ENCODE measurements around the gene SLC13A4.
A peak's percentile ranks its signal among the peaks of the same experiment; 100 is the strongest.
"Not testable (repeated sequence)": the region's sequence is repeated elsewhere in the genome, so short reads cannot be mapped to it uniquely, and the experiment has no call there.

SLC13A4 gene

DNA sequence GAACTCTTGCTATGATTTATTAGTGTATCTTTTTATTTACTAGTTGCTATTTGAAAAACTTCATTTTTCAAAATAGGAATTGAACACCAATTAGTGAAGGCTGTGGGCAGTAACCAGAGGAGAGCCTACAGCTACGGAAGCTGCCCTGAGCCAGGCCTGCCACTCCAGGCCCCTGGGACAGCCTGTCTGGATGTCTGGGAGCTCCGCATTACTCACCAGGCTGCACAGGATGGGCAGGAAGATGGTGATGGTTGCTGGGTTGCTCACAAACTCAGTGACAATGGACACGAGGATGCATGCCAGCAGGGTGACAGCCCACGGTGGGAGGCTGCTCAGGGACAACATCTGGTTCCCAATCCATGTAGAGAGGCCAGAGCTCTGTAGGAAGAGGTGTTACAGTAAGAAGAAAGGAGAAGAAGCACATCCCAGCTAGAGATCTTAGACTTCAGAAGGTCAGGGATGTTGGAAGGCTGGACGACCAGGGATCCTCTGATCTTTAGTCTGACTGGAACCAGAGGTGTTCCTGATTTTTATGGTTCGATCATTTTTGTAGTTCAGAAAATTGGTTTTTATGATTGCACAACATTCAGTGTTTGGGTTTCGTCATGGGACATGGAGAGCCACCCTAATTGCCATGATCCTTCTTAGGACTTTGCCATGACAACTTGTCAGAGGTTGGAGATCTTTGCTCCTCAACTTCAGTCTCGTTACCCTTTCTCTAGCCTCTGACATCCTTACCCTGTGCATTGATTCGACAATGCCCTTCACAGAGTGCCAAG, 42.5 kb downstream of the SLC13A4 start:
- no peak for DNase-seq

DNA sequence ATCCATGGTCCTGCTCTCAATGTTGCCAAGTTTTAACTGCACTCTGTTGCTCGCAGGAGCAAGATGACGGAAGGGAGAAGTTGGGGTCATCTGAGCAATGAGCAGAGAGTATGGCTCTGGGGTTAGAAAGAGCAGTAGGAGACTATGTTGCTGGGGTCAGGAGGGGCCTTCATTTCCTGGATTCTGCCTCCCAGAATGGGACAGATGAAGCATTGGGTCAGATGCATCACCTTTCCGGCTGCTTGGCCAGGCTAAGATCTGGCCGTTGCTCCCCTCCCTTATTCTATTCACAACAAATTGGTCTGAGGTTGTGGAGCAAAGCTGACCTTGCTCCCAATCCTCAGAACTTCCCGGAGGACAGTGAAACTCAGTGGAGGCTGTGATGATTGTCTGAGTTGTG, 43.3 kb downstream of the SLC13A4 start:
- DNase-seq = no peak

DNA sequence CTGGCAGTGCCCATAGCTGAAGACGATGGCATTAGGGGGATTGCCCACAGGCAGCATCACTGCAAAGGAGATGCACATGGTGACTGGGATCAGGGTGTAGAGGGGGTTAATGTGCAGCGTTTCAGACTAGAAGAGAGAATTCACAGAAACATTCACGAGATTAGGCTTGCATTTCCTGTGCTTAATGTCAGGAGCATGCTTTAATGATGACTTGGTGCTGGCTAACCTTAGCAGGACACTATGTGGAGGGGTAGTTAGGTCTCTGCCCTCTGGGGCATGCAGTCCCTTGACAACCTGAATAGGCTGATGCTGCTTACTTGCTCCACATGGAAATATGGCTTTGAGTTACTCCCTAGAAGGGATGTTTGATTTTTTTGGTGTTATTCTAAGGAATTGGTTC, 43.9 kb downstream of the SLC13A4 start:
- DNase-seq = no peak

DNA sequence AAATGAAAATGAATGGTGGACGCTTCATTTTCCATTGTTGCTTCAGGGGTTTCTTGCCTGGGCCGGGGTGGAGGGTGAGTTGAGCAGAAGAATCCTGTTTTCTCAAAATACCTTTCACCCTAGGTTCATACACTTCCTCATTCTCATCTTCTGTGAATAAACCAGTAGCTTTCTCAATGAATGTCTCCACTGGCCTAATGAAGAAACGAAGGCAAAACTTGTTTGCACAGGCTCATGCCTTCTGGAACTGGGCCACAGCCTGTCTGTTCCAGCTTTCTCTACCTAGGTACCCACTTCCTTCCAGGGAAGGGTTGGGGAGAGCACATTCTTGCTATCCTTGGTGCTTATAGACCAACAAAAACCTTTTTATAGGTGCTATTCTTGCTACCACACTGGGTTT, 44.4 kb downstream of the SLC13A4 start:
- no peak for DNase-seq

DNA sequence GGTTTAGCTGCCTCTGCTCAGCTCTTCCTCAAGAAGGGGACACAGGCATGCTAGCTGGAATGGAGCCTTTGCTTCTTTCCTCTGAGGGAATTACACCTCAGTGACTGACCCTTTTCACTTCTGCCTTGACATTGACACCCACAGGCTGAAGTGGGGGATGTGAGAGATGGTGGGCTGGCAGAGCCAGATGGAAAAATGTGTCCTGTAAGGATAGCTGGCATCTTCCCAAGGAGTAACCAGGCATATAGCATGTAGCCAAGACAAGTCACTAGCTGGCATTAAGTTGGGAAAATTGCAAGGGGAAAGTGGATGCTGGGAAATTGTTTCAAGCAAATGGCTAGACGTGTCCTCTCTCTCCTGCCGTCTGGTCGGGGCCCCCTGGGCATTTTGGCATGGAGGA, 45.8 kb downstream of the SLC13A4 start:
- no peak for DNase-seq

DNA sequence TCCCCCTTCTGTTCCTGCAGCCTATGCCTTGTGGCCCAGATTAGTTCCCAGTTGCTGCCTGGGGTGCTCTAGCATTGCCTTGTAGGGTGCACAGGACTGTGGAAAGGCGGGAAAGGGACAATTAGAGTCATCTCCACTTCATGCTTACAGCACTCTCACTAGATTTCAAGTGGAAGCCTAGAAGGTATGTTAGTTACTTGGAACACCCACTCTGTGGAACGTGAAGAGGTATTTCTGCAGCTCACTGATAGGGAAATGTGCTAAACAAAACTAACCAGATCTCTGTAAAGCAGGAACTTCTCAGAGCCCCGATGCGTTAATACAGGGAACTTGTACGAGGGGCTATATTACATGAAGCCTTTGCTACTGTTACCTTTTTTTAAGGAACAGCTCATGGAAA, 46.2 kb downstream of the SLC13A4 start:
- DNase-seq = no peak

DNA sequence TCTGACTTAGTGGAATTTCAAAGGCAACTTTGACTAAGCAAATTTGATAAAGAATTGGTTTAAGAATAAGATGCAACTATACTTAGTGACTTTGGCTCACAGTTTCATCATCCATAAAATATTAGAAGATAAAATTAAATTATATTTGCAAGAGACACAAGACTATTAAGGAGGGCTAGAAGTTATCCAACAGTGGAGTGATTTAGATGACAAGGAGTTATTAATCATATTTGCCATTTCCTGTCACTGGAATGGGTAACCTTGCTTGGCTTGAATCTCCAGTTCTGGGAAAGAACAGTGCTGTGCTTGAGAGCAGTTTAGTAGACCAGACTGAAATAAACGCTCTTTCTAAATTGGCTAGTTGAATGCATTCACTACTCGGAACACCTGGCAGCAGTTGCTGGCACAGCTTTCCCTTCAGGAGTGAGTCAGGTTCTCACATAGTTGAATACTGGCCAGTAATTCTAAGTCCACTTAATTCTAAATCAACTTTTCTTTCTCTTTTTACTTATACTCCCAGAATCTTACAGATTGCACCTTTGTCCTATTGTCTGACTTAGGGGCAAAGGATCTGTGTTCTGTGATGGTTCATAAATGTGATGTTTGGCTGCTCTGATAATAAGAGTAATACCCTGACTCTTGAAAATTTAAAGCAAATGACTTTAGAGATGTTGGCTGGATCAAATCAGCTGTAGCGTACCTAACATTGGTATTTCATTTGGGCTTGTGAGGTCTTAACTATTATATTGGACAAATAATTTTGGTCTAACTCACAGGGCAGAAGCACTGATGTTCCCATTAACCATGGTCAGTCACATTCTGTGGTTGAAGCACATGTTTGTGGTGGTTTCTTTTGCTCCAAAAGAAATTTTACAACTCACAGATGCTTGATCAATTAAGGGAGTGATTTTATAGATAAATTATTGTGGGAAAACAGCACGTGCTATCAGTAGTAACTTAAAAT, 49.1 kb downstream of the SLC13A4 start:
- no peak for DNase-seq

DNA sequence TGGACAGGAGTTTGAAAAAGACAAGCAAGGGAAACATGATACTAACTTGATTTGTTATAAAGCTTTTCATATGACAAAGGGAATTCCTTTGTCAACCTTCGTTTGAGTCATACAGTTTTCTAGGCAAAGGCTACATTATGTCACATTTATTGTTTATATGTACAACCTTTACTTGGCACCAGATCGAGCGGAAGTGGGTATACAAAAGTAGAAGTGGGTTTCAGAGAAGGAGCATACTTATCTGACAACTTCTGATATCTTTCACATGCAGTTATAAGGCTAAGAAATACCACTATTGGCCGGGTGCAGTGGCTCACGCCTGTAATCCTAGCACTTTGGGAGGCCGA, 54.7 kb downstream of the SLC13A4 start:
- DNase-seq = no peak

DNA sequence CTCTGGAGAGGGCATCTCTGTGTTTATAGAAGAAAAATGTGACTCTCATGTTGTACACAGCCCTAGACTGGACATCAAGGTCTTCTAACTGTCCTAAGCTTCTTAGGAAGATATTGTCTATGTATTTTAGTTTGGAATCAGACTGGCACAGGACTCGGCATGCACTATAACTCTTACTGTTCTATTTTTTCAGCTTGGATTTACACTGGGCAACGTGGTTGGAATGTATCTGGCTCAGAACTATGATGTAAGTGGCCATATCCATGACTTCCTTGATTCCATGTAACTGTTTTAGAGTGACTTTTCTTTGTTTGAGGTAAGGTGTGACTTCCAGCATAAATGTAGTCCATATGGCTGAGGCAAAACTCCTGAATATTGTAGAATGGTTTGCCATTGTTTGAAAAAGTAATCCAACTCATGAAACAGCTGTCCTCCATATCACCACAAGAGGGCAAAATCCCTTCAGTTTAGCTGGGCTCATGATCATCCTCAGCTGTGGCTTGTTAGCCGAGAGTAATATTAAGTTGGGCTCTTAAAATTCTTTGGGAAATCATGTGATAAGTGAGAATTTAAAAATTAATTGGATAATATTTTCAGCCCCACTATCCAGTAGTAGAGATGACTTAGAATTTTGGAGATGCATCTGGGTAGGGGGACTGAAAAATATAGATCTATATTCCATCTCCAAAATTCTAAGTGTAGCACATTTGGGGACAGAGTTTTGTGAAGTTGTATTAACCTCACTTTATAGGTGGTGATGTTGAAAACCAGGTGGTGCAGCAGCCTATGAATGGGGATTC, 55.2 kb downstream of the SLC13A4 start:
- no peak for DNase-seq

DNA sequence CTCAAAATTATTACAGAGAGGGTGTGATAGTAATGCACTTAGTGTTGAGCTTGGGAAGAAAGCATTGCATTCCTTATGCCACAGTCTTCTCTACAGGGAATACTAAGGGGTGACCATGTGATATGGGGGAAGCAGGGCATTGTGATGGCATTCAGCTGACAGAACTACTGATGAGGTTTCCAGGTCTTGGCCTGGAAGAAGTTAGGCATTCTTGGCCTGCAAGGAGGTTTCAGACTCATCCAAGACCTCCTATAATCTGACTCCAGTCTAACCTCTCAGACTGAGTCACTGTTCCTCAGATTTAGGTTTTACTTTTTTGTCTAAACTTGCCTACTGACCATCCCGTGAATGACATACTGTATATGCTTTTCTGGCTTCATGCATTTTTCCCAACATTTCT, 57.8 kb downstream of the SLC13A4 start:
- DNase-seq = no peak

DNA sequence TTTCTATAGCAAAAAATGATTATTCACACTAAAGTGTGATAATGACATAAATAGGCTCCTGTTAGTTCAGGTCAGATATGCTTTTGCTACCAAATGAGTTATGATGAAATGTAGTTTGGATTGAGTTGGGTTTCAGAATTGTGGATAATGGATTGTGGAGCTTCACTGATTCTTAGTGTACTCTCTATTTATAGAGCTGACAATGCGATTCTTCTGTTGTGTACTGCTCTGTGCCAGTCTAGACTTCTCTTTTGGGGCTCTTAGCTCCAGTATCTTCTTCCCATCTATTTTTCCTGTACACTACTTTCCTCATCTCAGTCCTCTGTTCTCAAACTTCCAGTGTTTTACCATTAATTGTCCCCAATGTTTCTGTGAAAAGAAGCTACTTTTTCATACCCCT, 58.2 kb downstream of the SLC13A4 start:
- DNase-seq = no peak

DNA sequence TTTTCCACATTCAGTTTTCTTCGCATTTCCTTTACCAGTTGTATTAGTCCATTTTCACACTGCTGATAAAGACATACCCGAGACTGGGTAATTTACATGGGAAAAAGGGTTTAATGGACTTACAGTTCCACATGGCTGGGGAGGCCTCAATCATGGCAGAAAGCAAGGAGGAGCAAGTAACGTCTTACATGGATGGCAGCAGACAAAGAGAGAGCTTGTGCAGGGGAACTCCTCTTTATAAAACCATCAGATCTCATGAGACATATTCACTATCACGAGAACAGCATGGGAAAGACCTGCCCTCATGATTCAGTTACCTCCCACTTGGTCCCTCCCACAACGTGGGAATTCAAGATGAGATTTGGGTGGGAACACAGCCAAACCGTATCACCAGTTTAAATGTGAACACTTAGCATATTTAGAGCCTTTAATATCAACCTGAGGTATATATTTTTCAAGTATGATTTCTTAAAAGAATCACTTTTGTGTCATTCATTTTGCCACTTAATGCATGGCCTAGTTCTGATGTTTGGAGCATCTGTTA, 59.1 kb downstream of the SLC13A4 start:
- not testable (repeated sequence) for DNase-seq

DNA sequence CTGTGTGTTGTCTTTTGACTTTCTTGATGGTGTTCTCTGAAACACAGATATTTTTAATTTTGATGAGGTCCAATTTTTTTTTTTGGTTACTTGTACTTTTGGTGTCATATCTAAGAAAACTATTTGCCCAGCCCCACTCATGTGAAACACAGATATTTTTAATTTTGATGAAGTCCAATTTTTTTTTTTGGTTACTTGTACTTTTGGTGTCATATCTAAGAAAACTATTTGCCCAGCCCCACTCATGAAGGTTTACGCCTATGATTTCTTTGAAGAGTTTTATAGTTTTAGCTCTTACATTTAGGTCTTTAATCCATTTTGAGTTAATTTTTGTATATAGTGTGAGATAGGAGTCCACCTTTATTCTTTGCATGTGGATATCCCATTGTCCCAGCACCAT, 60.4 kb downstream of the SLC13A4 start:
- DNase-seq = not testable (repeated sequence)

DNA sequence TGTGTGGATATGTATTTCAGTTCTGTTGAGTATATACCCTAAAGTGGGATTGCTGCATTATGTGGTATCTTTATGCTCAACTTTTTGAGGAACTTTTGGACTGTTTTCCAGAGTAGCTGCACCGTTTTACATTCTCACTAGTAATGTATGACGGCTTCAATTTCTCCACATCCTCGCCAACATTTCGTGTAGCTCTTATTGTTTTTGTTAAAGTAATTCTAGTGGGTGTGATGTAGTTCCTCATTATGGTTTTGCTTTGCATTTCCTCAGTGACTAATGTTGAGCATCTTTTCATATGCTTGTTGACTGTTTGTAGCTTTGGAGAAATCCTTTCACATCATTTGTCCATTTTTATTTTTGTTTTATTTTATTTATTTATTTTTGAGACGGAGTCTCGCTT, 61.1 kb downstream of the SLC13A4 start:
- no peak for DNase-seq

DNA sequence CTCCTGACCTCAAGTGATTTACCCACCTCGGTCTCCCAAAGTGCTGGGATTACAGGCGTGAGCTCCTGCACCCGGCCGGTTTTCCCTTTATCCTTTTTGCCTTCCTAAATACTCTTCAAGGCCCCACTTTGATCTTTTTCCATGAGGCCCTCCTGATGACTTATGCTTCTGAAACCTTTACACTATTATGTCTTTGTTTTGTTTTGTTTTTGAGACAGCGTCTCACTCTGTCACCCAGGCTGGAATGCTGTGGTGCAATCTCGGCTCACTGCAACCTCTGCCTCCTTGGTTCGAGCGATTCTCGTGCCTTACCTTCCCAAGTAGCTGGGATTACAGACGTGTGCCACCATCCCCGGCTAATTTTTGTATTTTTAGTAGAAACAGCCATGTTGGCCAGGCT, 61.8 kb downstream of the SLC13A4 start:
- DNase-seq = no peak

DNA sequence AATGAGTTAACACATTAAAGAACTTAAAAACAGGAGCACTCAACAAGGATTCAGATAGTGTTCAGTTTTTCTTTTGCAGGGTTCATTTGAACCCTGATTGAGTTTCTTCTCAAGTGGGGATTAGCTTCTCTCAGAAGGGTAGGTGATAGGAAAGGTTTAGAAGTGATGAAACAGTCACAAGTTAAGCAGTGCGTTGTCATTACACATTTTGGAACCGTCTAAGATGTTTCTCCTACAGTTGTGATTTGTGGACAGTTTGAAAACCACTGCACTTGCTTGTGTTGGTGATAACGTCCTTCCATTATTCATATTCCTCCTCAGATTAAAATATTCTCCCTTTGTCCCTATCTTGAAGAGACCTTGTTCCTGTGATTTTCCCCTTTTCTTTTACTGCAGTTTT, 62.9 kb downstream of the SLC13A4 start:
- DNase-seq = no peak

DNA sequence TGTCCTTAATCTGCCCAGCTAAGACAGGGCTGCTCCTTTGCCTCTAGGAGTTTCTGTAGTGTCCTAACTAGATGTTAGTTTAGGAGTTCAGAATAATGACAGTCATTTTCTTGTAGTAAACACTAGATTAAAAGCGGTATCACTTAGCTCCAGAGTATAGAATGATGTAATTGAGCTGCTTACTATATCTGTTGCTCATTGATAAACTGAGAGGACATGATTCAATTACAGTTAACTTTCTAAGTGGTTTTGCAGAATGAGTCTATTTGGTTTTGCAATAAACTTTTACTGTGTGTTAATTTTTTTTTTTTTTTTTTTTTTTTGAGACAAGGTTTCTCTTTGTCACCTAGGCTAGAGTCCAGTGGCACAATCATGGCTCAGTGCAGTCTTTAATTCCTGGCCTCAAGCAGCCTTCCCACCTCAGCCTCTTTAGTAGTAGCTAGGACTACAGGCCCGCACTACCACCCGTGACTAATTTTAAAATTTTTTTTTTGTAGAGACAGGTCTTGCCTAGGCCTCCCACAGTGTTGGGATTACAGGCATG, 63.9 kb downstream of the SLC13A4 start:
- DNase-seq = no peak

DNA sequence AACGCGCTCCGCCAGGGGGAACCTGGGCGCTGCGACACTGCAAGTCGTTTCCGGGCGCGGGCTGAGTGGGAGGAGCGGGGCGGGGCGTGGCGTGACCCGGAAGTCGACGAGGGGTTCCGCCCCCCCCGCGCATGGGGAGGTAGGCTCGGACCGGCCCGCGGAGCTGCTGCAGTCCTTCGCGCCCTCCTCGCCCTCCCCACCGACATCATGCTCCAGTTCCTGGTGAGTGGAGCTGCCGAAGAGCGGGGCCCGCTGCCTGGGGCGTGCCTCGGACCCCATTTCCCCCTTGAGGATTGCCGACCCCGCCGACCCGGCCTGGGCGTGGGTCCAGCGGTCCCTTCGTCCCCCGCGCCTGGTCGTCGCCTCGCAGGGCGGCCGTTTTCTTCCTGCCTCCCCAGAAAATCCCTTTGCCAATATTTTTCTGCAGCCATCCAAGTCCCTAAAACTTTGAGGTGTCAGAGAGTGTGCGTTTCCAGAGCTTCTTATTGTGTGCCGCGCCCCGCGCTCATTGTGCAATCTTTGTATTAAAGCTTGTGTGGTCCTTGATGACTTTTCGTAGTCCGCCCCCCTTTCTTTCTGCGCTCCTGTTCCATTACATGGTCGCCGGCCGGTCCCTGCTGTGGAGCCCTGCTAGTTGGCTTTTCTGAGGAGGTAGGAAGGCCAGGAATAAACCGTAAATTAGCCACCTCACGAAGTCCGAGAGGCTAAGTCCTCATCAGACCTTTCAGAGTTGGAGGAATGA, 65.4 kb downstream of the SLC13A4 start, which contains the start of gene STMP1:
Gene STMP1, plus strand, starts transcription at position 142 of the 742 bp plus-strand sequence.
- DNase-seq = peak; percentile 83

DNA sequence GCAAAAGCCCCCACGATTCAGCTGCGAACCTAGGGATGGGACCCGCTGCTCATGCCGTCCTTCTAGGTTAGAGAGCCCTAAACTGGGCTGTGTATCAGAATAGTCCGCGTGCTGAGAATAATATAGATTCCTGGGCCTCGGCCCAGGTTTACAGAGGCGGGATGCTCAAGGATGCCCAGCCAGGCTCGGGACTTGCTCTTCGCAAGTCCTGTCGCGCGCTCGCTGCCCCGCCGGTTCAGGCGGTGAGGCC, 65.9 kb downstream of the SLC13A4 start:
- no peak for DNase-seq

DNA sequence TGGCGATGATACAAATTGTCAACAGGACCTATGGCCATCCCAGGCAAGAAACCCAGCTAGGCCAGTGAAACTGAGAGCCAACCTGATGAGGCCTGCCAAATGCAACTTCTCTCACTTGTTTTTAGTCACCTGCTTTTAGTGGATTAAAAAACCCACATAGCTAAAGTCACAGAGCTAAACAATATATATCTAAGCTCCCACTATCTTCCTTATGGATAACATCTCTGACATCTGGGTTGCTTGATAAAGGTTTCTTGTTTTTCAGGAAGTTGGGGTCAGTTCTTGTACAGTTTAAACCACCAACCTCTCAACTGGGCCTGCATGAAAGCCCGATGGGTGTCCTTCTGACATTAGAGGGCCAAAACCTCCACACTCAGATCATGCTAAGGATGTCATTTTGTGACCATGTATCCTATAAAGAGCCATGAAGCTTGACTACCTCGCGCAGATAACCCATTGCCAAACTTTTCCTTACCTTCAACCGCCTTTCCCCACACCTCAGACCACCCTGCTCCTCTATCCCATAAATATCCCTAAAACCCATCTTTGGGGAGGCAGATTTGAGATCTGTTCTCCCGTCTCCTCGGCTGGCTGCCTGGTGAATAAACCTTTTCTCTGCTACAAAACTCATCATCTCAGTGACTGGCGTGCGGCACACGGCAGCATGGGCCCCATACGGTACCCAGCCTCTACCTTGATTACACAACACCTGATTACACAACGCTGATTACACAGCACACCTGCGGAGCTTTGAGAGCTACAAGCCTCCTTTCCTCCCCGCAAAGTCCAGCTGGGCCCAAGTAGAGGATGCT, 66.5 kb downstream of the SLC13A4 start:
- DNase-seq = no peak

DNA sequence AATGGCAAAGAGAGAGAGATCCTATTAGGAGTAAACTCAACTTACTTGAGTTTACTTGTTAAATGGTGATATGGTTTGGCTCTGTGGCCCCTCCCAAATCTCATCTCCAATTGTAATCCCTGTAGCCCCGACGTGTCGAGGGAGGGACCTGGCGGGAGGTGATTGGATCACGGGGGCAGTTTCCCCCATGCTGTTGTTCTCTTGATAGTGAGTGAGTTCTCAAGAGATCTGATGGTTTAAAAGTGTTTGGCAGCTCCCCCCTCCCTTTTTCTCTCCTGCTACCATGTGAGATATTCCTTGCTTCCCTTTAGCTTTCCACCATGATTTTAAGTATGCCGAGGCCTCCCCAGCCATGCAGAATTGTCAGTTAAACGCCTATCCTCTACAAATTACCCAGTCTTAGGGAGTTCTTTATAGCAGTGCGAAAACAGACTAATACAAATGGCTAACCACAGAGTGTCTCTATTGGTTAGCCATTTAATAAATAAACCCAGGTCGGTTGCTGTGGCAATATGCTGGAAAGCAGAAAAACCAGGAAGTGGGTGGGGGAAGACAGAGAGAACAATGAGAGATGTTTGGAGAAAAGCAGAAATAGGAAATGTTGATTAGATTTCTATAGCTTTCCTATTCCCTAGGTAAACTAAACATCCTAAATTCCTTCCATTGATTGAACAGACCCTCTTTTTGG, 68.7 kb downstream of the SLC13A4 start:
- DNase-seq = no peak

All from NCI-H187 treated with DMSO at 0.1 percent for 48 hours (cell line).